GM21367 (cell line): ENCODE data around the gene ADORA2A.

Source experiments
- ATAC-seq: cut with Tn5 transposase; IDR thresholded peaks from one replicate; pipeline ENCODE4 v1.9.1; 2021; ENCODE audit not compliant: unreplicated experiment

Gene ADORA2A

GRCh38 chr22:24403346-24403745 is 24.1 kb upstream of the ADORA2A start:
- no peak for ATAC-seq

DNA sequence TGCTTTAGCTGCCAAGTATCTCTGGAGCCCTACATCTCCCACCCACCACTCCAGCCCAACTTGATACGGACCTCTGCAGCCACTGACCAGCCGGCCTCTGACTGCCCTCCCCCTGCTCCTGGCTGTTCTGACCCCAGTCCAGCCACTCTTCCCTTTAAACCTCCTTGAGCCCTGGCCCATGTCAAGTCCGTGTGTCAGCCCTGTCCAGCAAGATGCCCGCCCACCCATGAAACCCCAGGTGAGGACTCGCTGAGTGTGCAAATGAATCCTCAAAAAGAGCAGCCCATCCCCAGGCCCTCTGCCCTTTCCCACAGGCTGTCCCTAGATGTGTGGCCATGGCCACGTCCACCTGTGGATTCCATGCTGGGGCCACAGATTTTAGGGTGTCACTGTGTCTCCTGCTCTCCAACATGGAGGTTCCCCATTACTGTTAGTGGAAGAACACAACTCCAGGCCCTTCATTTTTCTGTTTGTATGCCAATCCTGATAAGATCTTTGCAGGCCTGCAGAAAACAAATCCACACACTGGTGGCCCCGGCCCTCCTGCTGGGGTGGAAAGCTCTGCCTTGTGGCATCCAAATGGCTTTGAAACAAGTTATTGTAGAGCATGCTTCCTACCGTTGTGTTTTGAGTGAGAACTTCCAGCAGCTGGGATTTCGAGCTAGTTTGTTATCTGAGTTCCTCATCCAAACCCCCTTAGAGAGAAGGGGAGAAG is 22.7 kb upstream of the ADORA2A start:
- ATAC-seq: no peak

- ATAC-seq: no peak
Measured at GRCh38 chr22:24405631-24406321, 21.6 kb upstream of the ADORA2A start.

DNA sequence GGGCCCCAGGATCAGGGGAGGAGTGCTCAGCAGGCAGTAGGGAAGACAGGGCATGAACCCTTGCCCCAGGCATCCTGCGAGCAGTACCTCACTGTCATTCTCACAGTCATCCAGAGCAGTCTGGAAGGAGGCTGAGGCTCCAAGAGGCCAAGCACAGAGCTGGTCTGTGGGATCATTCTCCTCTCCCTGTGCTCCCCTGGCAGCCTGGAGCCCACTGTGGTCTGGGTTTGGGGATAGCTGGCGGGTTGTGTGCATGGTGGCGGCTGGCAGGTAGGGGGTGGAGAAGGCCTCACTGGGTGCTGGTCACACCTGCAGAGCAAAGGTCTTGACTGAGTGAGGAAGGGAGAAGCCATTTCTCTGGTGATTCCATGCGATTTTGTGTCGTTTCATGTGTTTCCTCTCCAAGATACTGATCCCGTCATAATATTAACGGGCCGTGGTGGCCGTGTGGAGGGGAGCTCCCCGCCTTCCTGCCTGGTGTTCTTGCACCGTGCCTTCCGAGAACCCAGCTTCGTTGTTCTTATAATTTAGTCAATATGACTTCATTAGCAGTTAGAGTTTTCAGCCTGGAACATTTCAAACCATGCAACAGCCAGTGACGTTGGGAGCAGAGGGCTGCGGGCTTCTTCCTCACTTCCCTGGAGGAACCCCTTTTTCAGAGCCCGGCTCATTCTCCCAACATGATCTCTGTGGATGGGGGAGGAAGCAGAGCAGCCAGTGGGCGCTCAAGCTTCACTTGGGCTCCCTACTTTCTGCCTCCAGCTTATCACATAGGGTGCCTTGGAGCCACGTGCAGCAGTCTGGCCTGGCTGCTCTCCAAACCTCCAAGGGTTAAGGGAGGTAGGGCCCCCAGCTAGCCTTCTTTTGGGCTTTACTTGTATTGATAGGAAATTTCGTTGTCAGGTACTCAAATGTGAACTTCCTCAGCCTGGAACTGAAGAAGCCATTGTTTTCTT is 20.8 kb upstream of the ADORA2A start:
- no peak for ATAC-seq

- ATAC-seq: no peak
Measured at GRCh38 chr22:24407278-24407665, 20.1 kb upstream of the ADORA2A start.

DNA sequence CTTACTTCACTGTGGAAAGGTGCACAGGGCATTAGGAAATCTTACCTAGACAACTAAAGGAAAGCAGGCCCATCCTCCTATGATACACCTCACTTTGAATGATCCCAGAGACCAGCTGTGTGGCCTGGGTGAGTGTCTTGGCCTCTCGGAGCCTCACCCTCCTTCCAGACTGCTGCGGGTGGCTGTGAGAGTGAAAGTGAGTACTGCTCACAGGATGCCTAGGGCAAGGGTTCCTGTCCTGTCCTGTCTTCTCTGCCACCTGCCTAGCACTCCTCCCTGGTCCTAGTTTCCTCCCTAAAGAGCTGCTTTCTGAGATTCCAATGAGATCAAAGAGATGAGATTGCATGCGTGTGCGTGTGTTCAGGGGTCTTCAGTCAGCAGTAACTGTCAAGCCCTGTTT is 19.5 kb upstream of the ADORA2A start:
- ATAC-seq: no peak

- no peak for ATAC-seq
Measured at GRCh38 chr22:24408630-24409029, 18.8 kb upstream of the ADORA2A start.

- no peak for ATAC-seq
Measured at GRCh38 chr22:24409707-24410106, 17.7 kb upstream of the ADORA2A start.

DNA sequence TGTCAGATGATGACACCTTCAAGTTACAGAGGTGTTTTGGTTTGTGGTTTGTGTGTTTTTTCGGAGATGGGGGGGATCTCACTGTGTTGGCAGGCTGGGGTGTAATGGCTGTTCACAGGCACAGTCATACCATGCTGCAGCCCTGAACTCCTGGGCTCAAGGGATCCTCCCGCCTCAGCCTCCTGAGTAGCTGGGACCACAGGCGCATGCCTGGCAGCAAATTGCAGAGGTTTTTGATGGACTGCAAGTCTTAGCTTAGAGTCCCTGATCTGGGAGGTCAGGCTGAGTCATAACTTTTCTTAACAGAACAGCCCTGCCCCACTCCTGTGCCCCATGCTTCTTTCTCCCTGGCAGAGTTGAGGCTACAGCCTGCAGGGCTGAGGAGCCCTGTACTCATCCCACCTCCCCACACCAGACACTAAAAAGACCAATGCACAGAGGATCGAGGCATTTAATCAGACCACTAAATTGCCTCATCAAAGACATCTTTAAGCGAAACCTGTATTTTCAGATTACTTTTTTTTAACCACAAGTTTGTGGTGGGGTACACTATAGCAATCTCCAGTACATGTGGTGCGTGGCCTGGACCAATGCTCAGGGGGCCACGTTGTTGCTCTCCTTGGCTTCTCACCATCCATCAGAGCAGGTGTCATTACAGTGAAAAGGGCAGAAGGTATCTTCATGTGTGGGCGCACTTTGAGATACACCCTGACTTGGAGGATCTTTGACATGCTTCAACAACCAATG is 17.1 kb upstream of the ADORA2A start:
- ATAC-seq: no peak

DNA sequence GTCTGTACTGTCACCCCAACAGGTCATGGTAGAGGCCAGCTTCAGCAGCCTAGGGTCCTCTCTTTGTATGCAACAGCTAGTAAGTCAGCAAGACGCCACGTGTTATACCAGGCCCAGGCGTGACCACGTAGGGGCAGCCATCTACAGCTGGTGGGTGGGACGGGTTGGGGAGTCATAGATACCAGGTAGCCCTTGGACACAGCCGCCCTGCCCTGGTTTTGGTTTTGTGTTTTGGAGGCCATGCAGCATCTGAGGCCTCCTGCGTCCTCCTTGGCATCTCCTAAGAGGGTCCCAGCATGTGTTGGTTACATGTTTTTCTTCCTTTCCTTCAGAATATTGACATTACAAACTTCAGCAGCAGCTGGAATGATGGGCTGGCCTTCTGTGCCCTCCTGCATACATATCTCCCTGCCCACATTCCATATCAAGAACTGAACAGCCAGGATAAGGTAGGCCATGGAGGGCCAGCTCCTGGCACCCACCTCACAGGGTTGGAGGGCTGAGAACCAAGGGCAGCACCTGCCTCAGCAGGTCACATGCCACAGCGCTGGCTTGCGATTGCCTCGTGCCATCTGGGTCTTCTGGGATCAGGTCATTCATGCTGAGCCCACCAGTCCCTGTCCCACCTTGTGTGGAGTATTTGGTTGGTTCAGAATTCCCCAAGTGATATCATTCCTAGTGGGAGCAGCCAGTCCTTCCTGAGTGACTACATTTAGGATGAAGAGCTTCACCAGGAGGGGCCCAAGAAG is 16.0 kb upstream of the ADORA2A start:
- ATAC-seq: no peak

DNA sequence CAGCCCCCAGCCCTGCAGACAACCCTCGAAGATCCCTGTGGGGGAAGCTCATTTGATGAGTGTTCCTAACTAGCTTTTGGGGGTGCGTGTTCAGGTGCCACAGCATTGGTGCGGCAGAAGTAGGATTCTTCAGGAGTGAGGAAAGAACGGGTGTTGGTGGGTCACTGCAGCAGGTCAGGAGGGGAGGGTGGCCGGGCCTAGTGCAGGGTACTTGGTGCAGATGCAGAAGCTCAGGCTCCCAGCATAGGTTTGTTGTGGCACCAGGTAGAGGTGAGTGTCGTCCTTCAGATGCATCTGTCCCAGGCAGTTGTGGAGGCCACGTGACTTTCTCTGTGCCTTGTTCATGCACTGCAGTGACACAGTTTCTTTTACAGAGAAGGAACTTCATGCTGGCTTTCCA is 15.1 kb upstream of the ADORA2A start:
- no peak for ATAC-seq

GRCh38 chr22:24413271-24413670 is 14.1 kb upstream of the ADORA2A start:
- no peak for ATAC-seq

- ATAC-seq: no peak
Measured at GRCh38 chr22:24413736-24414385, 13.5 kb upstream of the ADORA2A start.

- no peak for ATAC-seq
Measured at GRCh38 chr22:24414523-24414922, 12.9 kb upstream of the ADORA2A start.

DNA sequence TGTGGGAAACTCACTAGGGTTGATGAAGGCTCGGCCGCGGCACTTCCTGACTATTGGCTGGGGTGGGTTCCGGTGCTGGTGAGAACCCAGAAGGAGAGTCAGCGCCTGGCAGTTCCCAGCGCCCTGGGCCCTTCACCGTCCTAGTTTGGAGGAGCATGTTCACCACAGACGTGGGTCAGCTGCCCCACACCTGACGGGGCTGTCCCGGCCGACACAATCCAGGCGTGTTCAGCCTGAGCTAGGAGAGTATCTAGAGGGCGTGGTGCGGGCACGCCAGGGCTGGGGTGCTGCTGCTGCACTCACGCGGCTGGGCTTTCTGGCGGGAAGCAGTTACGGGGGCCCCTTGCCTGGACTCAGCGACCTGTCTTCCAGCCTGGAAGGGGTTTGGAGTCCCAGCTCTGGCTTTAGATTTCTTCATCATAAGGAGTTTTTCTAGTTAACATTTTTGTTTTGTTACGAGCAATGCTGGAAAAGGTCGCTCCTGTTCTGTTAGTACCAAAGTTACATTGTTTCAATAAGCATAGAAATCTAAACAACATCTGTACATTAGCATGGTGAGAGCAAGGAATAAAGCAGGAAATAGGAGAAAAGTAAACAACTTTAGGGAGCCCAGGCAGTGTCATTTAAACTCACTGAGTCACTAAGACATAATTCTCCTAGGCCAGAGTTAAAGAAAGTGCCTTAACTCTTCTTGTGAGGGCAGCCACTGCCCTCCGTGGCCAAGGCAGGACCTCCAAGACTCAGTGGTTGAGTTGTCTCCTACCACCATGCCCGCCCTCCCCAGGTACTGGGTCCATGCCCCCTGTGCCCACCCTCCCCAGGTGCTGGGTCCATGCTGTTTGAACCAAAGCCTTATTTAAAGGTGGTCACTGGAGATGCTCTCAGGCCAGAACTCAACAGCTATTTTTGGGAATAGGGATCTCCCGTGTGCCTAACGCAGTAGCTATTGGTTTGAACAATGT is 12.1 kb upstream of the ADORA2A start:
- no peak for ATAC-seq

DNA sequence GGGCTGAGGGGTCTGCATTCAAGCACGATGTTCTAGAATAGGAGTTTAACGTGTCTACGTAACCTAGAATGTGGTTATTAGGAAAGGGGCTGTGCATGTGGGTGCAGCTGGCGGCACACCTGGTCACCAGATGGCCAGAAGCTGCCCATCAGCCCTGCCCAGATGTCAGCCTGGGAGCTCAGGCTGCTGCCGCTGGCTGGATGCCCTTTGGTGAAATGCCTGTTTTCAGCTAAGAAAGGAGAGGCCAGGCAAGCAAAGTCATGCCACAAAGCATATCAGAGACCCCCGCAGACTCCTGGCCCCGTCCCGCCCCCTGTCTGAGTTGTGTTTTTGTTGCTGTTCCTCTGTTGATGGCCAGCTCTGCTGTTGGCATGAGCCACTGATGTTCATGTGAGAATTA is 11.3 kb upstream of the ADORA2A start:
- ATAC-seq: no peak

DNA sequence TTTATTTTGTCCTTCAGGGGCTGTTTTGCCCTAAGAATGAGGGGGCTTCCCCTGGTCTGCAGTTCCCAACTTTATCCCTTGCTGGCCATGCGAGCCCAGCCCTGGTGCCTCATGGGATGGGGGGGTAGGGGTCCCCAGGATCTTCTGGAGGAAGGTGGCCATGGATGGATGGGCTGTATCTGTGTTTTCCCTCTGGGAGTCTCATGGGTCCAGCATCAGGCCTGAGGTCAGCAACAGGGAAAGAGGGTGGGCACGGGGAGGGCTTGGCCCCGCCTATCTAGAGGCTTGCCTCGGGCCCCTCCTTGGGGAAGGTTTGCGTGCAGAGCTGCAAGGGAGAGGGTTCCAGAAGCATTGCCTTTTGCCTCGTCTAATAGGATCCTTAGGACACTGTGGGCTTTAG is 10.8 kb upstream of the ADORA2A start:
- no peak for ATAC-seq

DNA sequence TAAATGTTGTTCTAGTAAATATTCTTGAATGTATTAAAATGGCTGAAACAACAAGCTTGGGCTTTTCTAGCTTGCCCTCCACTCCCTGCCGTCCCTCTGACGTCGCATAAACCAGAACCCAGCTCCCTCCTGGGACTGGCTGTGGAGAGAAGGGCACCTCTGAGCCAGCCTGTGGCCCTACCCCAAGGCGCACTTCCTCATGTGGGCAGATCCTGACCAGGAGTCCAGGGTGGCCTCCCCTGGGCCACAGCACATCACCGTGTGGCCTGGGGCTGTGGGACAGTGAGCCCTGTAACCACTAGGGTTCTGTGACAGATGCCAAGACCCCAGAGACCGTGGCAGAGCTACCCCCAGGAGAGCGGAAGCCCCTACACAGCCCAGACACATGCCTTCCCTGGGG is 10.2 kb upstream of the ADORA2A start:
- no peak for ATAC-seq
